NCI-H748 treated with DMSO at 0.1 percent for 48 hours (cell line): ENCODE data around the gene NAP1L1.

Source experiments
- DNase-seq: peaks from one replicate; lab custom pipeline; 2025; lab: John Stamatoyannopoulos, UW

The NAP1L1 gene

DNA sequence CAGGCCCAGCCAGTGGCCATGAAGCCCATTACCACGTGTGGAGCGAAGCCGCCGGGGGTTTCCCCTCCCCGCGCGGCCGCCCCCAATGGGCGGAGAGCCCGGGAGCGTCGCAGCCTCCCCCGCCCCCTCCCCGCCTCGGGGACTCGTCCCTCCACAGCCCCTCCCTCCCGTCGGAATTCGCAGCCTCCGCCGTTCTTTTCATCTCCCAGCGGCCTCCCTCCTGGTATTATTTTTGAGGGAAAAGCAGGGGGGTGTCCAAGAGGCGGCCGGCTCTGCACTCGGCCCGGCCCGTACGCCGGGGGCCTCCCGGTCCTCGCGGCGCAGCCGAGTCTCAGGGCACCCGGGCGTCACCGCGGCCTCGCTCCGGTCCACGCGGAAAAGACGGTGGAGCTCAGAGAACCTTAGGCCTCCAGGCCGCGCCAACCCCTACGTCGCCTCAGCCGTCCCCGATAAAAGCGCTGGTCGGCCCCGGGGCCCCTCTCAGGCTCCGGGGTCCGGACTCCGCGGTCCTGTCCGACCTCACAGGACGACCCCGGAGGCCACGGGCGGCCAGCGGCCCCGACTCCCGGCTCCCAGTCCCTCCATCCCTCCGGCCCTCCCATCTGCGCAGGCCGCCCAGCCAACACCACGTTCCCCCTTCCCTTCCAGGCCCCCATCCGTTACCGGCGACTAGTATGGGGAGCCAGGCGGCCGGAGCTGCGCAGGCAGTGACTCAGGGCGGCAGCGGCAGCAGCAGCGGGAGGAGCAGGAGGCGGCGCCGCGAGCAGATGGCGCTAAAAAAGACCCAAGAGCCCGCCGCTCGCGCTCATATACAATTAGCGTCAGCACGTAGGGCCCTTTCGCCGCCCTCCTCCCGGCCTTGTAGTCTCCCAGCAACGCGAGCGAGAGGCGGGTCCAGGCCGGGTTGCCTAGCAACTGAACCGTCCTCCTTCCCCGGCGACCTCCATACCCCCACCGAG lies at the start of gene NAP1L1:
TSS of gene NAP1L1 (minus strand) at position 782 of the 959 bp plus-strand sequence. CDS start 10,466 bp downstream, outside the sequence.
- peak; percentile 83 for DNase-seq

DNA sequence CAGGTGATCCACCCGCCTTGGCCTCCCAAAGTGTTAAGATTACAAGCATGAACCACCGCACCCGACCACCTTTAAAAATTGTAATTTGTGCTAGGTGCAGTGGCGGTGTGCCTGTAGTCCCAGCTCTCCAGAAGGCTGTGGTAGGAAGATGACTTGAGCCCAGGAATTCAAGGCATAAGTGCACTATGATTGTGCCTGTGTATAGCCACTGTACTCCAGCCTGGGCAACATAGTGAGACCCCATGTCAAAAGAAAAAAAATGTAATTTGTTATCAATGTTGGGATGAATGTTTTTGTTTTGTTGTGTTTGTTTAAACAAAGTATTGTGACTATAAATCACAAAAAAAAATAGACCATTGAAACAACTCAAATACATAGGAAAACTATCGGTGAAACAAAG lies 43.1 kb upstream of the NAP1L1 start:
- DNase-seq: no peak

- DNase-seq: no peak
Measured at GRCh38 chr12:76124456-76124855, 40.0 kb upstream of the NAP1L1 start.

DNA sequence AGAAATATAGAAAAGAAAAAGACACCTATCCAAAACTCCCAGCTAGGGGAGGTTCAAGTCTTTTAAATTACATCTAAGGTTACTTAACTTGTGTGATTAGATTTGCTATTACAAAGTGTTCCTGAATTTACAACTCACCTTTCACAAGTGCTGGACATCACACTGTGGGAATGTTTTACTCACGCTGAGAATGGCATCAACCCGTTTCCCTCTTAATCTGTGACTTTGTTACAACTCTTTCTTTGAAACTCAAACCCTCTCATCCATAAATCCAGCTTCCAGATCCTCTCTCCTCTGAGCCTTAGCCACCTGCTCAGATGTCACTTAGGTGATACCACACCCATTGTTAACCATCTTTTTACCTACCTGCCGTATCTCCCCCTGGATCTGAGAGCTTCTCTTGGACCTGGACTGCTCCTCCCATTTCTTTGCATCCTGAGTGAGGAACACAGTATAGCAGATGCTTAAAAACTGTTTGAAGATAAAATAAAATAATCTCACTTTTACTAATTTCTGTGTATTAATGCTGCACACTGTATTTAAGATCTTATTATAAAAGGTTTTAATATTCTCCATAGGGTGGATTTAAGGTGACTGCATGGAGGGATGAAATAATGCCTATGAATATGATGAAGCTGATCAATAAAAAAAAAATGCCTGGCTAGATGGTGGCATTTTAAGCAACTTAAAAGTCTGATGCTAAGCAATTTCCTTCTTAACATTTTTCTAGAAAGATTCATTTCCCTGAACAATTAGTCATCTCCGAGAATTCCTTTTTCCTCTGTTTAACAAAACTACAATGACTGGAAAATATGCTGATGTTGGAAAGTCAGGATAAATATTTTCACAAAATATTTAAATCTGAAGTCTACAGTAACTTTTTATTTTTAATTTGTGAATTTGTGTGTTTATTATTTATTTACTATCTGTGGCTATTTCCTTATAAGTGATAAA lies 39.1 kb upstream of the NAP1L1 start:
- DNase-seq: no peak

- no peak for DNase-seq
Measured at GRCh38 chr12:76119887-76120286, 35.4 kb upstream of the NAP1L1 start.

DNA sequence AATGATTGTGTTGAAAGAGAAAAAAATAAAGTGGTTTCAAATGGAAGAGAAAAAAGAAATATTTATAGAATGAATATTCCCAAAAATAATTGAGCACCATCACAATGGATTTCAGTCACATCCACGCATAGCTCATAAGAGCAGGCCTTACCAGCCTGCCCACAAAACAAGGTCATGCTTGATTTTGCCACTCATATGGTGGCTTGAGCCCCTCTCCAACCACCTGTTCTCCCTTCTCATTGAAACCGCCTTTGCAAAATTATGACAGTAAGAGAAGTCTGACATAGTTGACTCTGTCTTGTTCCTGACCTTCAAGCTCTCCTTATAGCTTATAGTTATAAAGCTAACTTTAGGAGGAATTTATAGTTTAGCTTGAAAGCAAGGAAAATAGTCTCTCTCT lies 33.3 kb upstream of the NAP1L1 start:
- DNase-seq: no peak

DNA sequence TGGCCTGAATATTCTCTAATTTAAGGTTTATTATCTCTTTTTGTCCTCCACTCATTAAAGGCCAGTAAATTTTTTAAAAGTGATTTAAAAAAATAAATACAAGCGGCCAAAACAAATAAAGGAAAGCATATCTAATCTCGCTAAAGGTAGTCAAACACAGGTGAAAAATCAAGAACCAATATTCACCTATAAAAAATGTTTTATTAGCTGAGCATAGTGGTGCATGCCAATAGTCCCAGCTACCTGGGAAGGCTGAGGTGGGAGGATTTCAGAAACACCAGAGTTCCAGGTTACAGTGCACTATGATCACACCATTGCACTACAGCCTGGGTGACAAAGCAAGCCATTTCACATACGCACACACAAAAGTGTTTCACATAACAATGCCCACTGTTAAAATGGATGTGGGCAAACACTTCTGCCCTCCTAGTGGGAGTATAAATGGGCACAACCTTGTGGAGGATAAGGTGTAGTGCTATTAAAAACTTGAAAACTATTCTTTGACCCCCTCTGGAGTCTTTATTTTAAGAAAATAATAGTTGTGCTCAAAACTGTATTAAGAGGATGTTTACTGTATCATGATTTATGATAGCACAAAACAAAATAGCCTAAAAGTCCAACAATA lies 32.7 kb upstream of the NAP1L1 start:
- no peak for DNase-seq

GRCh38 chr12:76113800-76114757 lies 29.6 kb upstream of the NAP1L1 start:
- DNase-seq: no peak

- no peak for DNase-seq
Measured at GRCh38 chr12:76111209-76111749, 26.8 kb upstream of the NAP1L1 start.

- DNase-seq: no peak
Measured at GRCh38 chr12:76109879-76110278, 25.4 kb upstream of the NAP1L1 start.

- no peak for DNase-seq
Measured at GRCh38 chr12:76108356-76108755, 23.9 kb upstream of the NAP1L1 start.

GRCh38 chr12:76106631-76107030 lies 22.1 kb upstream of the NAP1L1 start:
- DNase-seq: no peak

GRCh38 chr12:76103958-76104357 lies 19.5 kb upstream of the NAP1L1 start:
- no peak for DNase-seq

DNA sequence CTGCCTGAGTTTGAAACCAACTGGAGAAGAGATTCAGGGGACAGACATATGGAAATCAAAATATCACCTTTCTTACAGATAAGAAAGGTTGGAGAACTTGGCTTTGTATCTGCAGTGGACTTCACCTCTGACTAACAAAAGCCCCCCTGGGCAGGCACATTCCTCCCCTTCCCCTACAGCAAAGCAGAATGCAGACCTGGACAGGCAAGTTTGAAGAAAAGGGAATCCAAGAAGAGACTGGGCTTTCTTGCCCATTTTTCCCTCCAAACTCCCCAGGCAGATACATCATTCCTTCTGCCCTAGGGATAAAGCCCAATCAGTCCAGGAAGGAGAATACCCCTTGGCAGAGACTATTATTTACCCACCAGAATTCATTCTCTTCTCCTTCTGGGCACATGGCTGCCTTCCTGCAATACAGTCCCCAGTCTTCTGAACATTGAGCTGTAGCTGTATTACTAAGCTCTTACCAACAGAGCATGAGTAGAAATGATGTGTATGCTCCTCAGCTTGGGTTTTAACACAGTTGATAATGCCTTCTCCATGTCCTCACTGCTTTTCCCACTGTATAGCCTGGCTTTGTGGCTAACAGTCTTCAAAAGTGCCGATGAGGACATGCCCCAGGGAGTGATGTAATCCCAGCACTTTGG lies 17.4 kb upstream of the NAP1L1 start:
- DNase-seq: no peak

DNA sequence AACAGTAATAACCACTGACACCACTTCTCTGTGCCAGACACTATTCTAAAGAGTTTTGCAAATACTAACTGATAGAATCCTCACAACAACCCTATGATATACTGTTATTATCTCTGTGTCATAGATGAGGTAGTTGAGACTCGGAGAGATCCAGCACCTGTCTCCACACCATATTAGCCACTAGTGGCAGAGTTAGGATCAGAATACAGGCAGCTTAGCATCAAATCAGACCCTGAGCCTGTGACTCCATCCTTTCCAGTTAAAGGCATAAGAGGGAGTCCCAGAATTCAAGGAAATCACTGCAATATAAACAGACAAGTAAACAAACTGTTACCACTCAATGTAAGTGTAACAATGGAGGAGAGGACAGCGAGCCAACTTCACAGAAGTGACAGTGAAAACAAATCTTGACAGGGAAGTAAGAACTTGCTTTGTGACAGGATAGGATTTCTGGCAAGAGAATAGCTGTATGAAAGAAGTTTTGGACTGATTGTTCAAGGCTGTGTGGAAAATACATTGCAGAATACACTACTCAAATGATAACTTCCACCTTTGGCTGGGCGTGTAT lies 11.7 kb upstream of the NAP1L1 start:
- no peak for DNase-seq

DNA sequence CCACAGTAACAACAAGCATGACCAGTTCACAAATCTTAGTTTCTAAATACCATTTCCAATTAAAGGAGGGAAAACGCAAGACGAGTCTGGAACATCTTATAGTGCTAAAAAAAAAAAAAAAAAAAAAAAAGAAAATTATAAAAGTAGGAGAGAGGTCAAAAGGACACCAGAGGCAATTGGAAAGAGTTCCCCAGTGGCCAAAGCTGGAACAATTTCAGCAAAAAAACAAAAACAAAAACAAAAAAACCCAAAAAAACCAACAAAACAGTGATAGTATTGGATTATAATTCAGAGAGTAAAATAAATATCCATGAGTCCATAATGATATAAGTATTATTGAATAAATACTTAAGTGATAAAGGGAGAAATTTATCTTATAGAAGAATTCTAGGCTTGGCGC lies 10.3 kb upstream of the NAP1L1 start:
- no peak for DNase-seq

GRCh38 chr12:76091246-76091754 lies 6.8 kb upstream of the NAP1L1 start:
- DNase-seq: no peak

DNA sequence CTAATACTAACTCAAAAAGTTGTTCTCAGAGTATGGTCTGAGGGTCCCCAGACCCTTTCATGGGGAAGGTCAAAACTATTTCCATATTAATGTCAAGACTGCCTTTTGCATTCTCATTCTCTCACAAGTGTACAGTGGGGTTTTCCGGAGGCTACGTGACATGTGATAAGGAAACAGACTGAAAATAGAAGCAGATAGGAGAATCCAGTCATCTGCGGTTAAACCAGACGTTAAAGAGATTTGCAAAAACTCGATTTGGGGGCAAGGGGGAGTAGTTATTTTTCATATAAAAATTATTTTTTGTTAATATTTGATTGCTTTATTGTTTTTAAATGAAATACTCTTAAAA lies 1.0 kb upstream of the NAP1L1 start:
- no peak for DNase-seq

DNA sequence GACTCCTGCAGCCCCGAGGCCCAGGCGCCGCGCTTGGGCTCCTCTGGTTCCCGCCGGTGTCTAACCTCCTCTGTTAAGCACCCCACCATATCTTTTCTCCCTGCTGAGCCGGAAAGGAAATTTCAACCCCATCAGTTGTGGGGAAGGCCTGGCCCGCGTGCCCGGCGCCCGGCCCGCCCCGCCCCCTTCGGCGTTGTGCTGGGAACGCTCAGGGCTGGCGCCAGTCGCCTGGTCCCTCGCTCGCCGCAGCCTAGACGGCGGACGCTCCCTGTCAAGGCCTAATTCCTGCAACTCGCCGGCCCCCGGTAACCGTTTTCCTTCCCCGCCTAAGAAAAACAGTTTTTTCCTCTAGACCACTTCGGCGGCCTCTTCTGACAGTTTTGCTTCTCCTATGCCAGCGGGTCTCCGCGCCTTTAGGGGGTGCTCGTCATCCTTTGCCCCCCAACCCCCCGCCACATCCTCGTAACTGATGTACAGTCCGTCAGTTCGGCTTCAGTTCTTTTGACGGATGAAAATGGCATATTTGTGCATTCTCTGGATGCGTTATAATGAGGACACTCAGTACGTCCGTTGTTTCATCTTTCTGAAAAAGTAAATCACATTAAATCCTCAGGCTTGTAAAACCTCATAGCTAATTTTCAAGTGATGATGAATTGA lies 506 bp upstream of the NAP1L1 start:
- DNase-seq: peak; percentile 60
